HUES6 (cell line): ENCODE results near the gene GRK2.

ENCODE experiments used
- H3K27ac ChIP-seq: 2 replicates; pipeline ENCODE4 v1.7.0; 2013; ENCODE audit warnings: low read depth, mild to moderate bottlenecking, low read length, inconsistent platforms
- H3K27me3 ChIP-seq: 2 replicates; pipeline ENCODE4 v1.6.1; 2013; ENCODE audit warnings: low read length; ENCODE audit not compliant: control insufficient read depth, insufficient read depth
- H3K36me3 ChIP-seq: 2 replicates; pipeline ENCODE4 v1.6.1; 2013; ENCODE audit warnings: low read length; ENCODE audit not compliant: control insufficient read depth, insufficient read depth
- H3K4me1 ChIP-seq: 2 replicates; pipeline ENCODE4 v1.6.1; 2013; ENCODE audit warnings: low read length; ENCODE audit not compliant: control insufficient read depth, insufficient read depth
- H3K4me3 ChIP-seq: 2 replicates; pipeline ENCODE4 v1.5.1; 2013; ENCODE audit warnings: low read depth, low read length
- H3K9ac ChIP-seq: one replicate; pipeline ENCODE4 v1.6.1; 2013; ENCODE audit warnings: mild to moderate bottlenecking, low read length
- H3K9me3 ChIP-seq: 2 replicates; pipeline ENCODE4 v1.6.1; 2013; ENCODE audit warnings: low read depth, low read length; ENCODE audit not compliant: control insufficient read depth, insufficient read depth

The GRK2 gene

DNA sequence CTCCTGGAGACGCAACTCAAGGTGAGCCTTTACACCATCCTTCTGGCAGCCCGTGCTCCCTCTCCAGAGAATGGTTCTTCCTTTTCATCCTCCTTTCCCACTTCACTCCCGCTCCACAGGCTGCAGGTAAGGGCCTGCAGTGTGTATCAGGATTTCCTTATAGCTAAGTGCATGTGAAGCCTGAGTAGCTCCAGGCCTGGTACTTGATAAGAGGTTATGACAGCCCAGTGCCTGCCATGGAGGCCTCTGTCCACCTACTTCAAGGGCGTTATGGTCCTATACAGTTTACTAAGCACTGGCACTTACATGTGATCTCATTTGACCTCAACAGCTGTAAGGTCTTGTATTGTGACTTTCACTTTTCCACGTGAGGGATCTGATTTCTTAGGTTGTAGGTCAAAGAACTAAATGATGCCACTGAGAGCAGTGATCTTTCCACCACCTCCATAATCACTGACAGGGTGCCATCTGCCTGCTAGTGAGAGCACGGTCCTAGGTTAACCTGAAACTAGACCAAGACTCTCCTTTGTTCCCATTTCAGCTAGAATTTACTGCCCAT lies 55.1 kb downstream of the GRK2 start:
- H3K9me3 ChIP-seq: no peaks in the 10 kb centered on the region
- no peaks in the 10 kb centered on the region for H3K36me3 ChIP-seq
- no peak overlapping the region for H3K27ac ChIP-seq
- H3K9ac ChIP-seq: no peak overlapping the region
- H3K4me3 ChIP-seq: no peak overlapping the region
- H3K4me1 ChIP-seq: peaks cover 4% of the 10 kb centered on the region; the same call in 1 of the 2 replicates
- peaks cover 38% of the 10 kb centered on the region for H3K27me3 ChIP-seq

DNA sequence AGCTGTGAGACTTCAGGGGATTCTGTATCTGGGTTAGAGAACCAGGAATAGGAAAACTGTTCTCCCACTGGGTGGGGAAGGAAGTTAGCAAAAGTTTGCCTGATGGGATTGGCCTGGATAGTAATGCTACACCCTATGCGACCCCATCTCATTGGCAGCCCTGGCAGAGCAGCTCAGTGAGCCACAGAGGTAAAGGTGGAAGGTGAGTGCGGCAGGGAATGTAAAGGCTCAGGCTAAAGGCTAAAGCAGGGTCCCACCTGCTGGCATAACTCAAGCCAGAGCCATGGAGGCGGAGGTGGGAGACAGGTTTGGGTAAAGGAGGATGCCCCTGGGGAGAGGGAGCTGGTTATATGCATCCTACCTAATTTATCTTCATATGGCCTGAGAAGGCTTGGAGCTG lies 55.8 kb downstream of the GRK2 start:
- H3K36me3 ChIP-seq: no peaks in the 10 kb centered on the region
- H3K4me1 ChIP-seq: peaks cover 4% of the 10 kb centered on the region; the same call in 1 of the 2 replicates
- H3K4me3 ChIP-seq: no peak overlapping the region
- no peak overlapping the region for H3K27ac ChIP-seq
- H3K9ac ChIP-seq: no peak overlapping the region
- peaks cover 38% of the 10 kb centered on the region for H3K27me3 ChIP-seq
- H3K9me3 ChIP-seq: no peaks in the 10 kb centered on the region

- Histone ChIP-seq H3K36me3 (no peaks in the 10 kb centered on the region), H3K9ac (no peak overlapping the region), H3K4me1 (no peaks in the 10 kb centered on the region; the same call in 1 of the 2 replicates), H3K27ac (no peak overlapping the region), H3K9me3 (no peaks in the 10 kb centered on the region), H3K4me3 (no peak overlapping the region), H3K27me3 (peaks cover 30% of the 10 kb centered on the region)
Observed at GRCh38 chr11:67323526-67323925, 57.3 kb downstream of the GRK2 start.

DNA sequence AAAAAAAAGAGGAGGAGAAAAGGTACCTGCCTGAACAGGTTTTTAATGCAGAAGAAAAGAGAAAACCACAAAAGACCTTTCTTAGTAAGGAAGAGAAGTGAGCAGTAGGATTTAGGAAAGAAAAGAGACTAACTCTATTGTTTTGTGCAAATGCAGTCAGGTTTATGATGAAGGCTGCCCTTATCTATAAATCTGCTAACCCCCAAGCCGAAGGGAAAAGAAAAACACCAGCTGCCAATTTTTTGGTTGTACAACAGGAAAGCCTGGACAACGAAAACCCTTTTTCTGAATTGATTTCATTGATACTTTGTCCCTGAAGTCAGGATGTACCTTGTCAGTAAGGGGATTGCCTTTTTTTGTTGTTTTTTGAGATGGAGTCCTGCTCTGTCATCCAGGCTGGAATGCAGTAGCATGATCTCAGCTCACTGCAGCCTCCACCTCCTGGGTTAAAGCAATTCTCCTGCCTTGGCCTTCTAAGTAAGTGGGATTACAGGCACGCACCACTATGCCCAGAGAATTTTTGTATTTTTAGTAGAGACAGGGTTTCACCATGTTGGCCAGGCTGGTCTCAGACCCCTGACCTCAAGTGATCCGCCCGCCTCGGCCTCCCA lies 65.9 kb downstream of the GRK2 start:
- no peaks in the 10 kb centered on the region for H3K27me3 ChIP-seq
- H3K4me1 ChIP-seq: no peaks in the 10 kb centered on the region
- no peak overlapping the region for H3K9ac ChIP-seq
- no peaks in the 10 kb centered on the region for H3K9me3 ChIP-seq
- H3K36me3 ChIP-seq: no peaks in the 10 kb centered on the region
- no peak overlapping the region for H3K27ac ChIP-seq
- H3K4me3 ChIP-seq: no peak overlapping the region
